OCI-LY7 (cell line): ENCODE results near the gene DMD. TPM values are rescaled to one million over a fixed set of nuclear protein-coding genes. Genes with fewer than 3 reads are reported as not detected.

Source experiments
- BruUV-seq: library from RNA; stranded (reverse); fragments of 400-500 nt; replicated peaks from 2 replicates; lab custom pipeline; 2021; lab: Mats Ljungman, UMichigan
- CTCF ChIA-PET: fragments of 300-600 bp; sonication (Branson Sonifier 250); formaldehyde crosslinking; loops from one replicate; lab custom pipeline; 2022; ENCODE audit warnings: antibody characterized with exemption; ENCODE audit not compliant: unreplicated experiment; lab: Charles Lee
- POLR2A ChIA-PET: fragments of 300-600 bp; sonication (Branson Sonifier 250); formaldehyde crosslinking; loops from one replicate; lab custom pipeline; 2022; ENCODE audit warnings: antibody characterized with exemption; lab: Charles Lee
- DNase-seq: peaks from one replicate; pipeline ENCODE4 v3.0.0-alpha.2; 2015; ENCODE audit warnings: low spot score
- H2AFZ ChIP-seq: fragments of 200-600 bp; sonication (generic), shearing (Covaris generic); 2 replicates; pipeline ENCODE4 v1.6.1; 2014; ENCODE audit warnings: mild to moderate bottlenecking, antibody characterized with exemption, low read length, moderate library complexity
- H3K27ac ChIP-seq: fragments of 200-600 bp; sonication (generic); 2 replicates; pipeline ENCODE4 v1.5.1; 2014; ENCODE audit warnings: mixed run types, low read depth, mild to moderate bottlenecking, moderate library complexity, low read length, inconsistent platforms; ENCODE audit not compliant: poor library complexity, severe bottlenecking
- H3K36me3 ChIP-seq: fragments of 200-600 bp; sonication (generic); 2 replicates; pipeline ENCODE4 v1.6.1; 2014; ENCODE audit warnings: mild to moderate bottlenecking, antibody characterized with exemption, low read length, moderate library complexity, mixed read lengths; ENCODE audit not compliant: insufficient read depth
- H3K4me1 ChIP-seq: fragments of 200-600 bp; sonication (generic); 2 replicates; pipeline ENCODE4 v1.5.1; 2014; ENCODE audit warnings: mild to moderate bottlenecking, low read length; ENCODE audit not compliant: insufficient read depth, poor library complexity, severe bottlenecking
- H3K4me2 ChIP-seq: fragments of 200-600 bp; sonication (generic); 2 replicates; pipeline ENCODE4 v1.6.1; 2014; ENCODE audit warnings: mild to moderate bottlenecking, low read length
- H3K4me3 ChIP-seq: fragments of 200-600 bp; sonication (generic); 2 replicates; pipeline ENCODE4 v1.5.1; 2014; ENCODE audit warnings: mild to moderate bottlenecking, low read depth, low read length; ENCODE audit not compliant: poor library complexity, severe bottlenecking
- H3K79me2 ChIP-seq: fragments of 200-600 bp; sonication (generic); 2 replicates; pipeline ENCODE4 v1.6.1; 2016; ENCODE audit warnings: low read depth, mild to moderate bottlenecking, low read length, moderate library complexity, mixed read lengths; ENCODE audit not compliant: insufficient read depth
- H3K9me2 ChIP-seq: fragments of 200-600 bp; sonication (generic); 2 replicates; pipeline ENCODE4 v1.6.1; 2016; ENCODE audit warnings: mild to moderate bottlenecking, low read length, mixed read lengths; ENCODE audit not compliant: insufficient read depth
- H3K9me3 ChIP-seq: fragments of 200-600 bp; sonication (generic); 2 replicates; pipeline ENCODE4 v1.6.1; 2014; ENCODE audit warnings: mild to moderate bottlenecking, mixed run types, low read length, mixed read lengths
- H4K20me1 ChIP-seq: fragments of 200-600 bp; sonication (generic); 2 replicates; pipeline ENCODE4 v1.6.1; 2014; ENCODE audit warnings: mild to moderate bottlenecking, antibody characterized with exemption, low read length, moderate library complexity, mixed read lengths; ENCODE audit not compliant: insufficient read depth
- EZH2phosphoT487 ChIP-seq: fragments of 200-600 bp; sonication (generic); IDR thresholded peaks from 2 replicates; pipeline ENCODE4 v1.6.1; 2018; ENCODE audit warnings: low read depth, borderline replicate concordance, mild to moderate bottlenecking, mixed run types, antibody characterized with exemption, low read length, moderate library complexity, mixed read lengths
- intact Hi-C: fragments of 100-400 bp; cut with micrococcal nuclease; formaldehyde crosslinking; loops from one replicate; pipeline ENCODE4 v1.10.0; 2022; ENCODE audit not compliant: unreplicated experiment
- total RNA-seq, 2 experiments: library from RNA; depleted of rRNA in 1 of 2; stranded (reverse); fragments of >200 nt in 1 of 2; shearing (Covaris generic) in 1 of 2; gene quantifications; 2 replicates each; pipeline ENCODE4 v1.2.3, GENCODE V29; 2014 to 2022
- TF ChIP-seq, protein P1 (sequence below): fragments of 200-600 bp; sonication (generic); conservative IDR thresholded peaks from 2 replicates; pipeline ENCODE4 v1.5.1; 2014; ENCODE audit warnings: mild to moderate bottlenecking, antibody characterized with exemption, low read length, moderate library complexity, mixed read lengths

DMD gene
- total RNA-seq, 2 experiments from 2014 or later: 20.5 to 61.4 TPM

DNA sequence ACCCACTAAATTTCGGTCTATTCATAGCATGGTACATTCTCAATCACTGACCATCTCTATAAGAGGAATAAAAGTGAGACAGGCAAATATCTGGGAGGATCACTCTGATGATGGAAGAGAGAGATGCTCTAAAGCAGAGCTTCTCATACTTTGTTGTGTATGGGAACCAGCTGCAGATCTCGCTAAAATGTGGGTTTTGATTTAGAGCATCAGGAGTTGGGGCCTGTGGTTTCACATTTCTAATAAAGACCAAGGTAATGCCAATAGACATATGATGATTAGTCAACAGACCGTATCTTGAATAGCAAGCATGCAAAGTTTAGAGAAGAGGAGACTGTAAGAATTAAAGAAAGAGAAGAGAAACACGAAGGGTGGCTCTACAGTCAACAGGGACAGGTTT lies 2032.1 kb downstream of the DMD start:
- Histone ChIP-seq H3K27ac (peak overlapping the region; percentile 67), H3K79me2 (no peaks in the 10 kb centered on the region), H4K20me1 (no peaks in the 10 kb centered on the region), H3K9me2 (no peaks in the 10 kb centered on the region), H3K4me2 (no peak overlapping the region), H3K36me3 (peaks cover 50% of the 10 kb centered on the region), H2AFZ (no peak overlapping the region), H3K4me3 (no peak overlapping the region), H3K9me3 (no peaks in the 10 kb centered on the region), H3K4me1 (peaks cover 70% of the 10 kb centered on the region)
- no peak for DNase-seq
- no TSS peak for BruUV-seq
- ChIA-PET CTCF (no interaction called here), POLR2A (no interaction called here)
- intact Hi-C loops: loop anchor here (2.0 kb wide), 1 partner anchor 42 kb away; no protein-coding TSS in a partner anchor
- no peak for TF ChIP-seq EZH2phosphoT487
- TF ChIP-seq, protein P1, sequence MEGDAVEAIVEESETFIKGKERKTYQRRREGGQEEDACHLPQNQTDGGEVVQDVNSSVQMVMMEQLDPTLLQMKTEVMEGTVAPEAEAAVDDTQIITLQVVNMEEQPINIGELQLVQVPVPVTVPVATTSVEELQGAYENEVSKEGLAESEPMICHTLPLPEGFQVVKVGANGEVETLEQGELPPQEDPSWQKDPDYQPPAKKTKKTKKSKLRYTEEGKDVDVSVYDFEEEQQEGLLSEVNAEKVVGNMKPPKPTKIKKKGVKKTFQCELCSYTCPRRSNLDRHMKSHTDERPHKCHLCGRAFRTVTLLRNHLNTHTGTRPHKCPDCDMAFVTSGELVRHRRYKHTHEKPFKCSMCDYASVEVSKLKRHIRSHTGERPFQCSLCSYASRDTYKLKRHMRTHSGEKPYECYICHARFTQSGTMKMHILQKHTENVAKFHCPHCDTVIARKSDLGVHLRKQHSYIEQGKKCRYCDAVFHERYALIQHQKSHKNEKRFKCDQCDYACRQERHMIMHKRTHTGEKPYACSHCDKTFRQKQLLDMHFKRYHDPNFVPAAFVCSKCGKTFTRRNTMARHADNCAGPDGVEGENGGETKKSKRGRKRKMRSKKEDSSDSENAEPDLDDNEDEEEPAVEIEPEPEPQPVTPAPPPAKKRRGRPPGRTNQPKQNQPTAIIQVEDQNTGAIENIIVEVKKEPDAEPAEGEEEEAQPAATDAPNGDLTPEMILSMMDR: no peak

DNA sequence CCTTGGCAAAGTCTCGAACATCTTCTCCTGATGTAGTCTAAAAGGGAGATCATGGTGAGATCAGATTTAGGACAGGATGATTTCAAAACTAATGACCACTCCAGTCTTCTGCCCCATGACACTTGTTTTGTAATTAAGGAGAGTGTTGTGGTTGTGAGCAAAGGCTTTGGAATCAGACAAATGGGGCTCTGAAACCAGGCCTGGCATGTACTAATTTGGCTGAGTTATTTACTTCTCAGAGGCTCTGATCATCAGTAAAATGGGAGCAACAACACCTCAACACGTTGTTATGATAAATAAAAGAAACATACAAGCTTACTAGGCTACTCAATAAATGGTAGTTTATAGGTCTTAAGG lies 2032.6 kb downstream of the DMD start:
- TF ChIP-seq EZH2phosphoT487: no peak
- TF ChIP-seq, protein P1: no peak
- Histone ChIP-seq H3K36me3 (peaks cover 54% of the 10 kb centered on the region), H3K4me1 (peaks cover 66% of the 10 kb centered on the region), H3K4me3 (no peak overlapping the region), H3K9me3 (no peaks in the 10 kb centered on the region), H3K4me2 (0 out of 2 replicates have a peak overlapping the region, but pooled peaks have one; percentile 53), H3K27ac (peak overlapping the region; percentile 67), H2AFZ (no peak overlapping the region), H4K20me1 (no peaks in the 10 kb centered on the region), H3K79me2 (no peaks in the 10 kb centered on the region), H3K9me2 (no peaks in the 10 kb centered on the region)
- ChIA-PET CTCF (no interaction called here), POLR2A (no interaction called here)
- DNase-seq: no peak
- intact Hi-C loops: loop anchor here (2.0 kb wide), 1 partner anchor 42 kb away; no protein-coding TSS in a partner anchor
- BruUV-seq: no TSS peak

DNA sequence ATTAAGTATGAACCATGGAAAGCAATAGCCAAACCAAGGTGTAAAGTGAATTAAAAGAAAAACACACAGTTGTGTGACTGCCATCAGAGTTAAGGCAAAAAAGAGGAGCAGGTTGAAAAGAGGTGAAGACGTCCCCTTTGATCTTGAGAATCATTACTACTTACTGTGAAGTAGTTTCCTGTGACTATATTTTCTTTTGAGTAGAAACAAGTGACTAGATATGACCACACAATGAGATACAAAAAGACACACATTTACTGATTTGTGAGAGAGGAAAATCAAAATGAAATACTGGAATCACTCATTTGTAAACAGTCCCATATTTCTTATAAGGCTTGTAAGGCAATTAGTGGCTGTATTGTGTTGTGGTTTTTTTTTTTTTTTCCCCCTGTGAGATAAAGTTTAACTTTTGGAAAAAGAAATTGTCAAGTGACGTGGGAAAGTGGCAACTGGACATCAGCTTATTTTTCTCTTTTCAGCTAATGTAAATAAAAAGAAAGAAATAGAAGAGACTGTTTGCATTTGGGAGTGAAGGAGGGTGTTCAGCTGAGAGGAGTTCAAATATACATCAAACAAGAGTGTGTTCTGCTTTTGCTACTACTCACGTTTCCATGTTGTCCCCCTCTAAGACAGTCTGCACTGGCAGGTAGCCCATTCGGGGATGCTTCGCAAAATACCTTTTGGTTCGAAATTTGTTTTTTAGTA lies 2033.1 kb downstream of the DMD start:
- CTCF ChIA-PET: no interaction called here
- H4K20me1 ChIP-seq: no peaks in the 10 kb centered on the region
- H3K4me2 ChIP-seq: peak overlapping the region; percentile 53
- peaks cover 60% of the 10 kb centered on the region for H3K4me1 ChIP-seq
- no peaks in the 10 kb centered on the region for H3K9me2 ChIP-seq
- peak; percentile 28 for DNase-seq
- intact Hi-C loops: loop anchor here (2.0 kb wide), 1 partner anchor 41 kb away; no protein-coding TSS in a partner anchor
- TF ChIP-seq EZH2phosphoT487: no peak
- TF ChIP-seq, protein P1: no peak
- H3K4me3 ChIP-seq: no peak overlapping the region
- no TSS peak for BruUV-seq
- peak overlapping the region; percentile 67 for H3K27ac ChIP-seq
- peaks cover 59% of the 10 kb centered on the region for H3K36me3 ChIP-seq
- H3K79me2 ChIP-seq: no peaks in the 10 kb centered on the region
- POLR2A ChIA-PET: no interaction called here
- peak overlapping the region; percentile 36; the same call in 1 of the 2 replicates for H2AFZ ChIP-seq
- H3K9me3 ChIP-seq: no peaks in the 10 kb centered on the region
